IMR-90 (cell line): ENCODE data around the gene PRC1. TPM values are rescaled to one million over a fixed set of nuclear protein-coding genes. Genes with fewer than 3 reads are reported as not detected.

Experiments
- ATAC-seq: fragments of 200-7000 bp; cut with Tn5 transposase; 2 replicates; pipeline ENCODE4 v1.9.1; 2020; ENCODE audit warnings: low read depth, mild to moderate bottlenecking, moderate library complexity
- BruUV-seq: library from RNA; stranded (reverse); fragments of 400-500 nt; replicated peaks from 2 replicates; lab custom pipeline; 2021; lab: Mats Ljungman, UMichigan
- CTCF ChIA-PET: fragments of 300-600 bp; formaldehyde crosslinking; extraction: SDS; loops from one replicate; lab custom pipeline; 2021; ENCODE audit warnings: antibody characterized with exemption; lab: Yijun Ruan, JAX
- POLR2A ChIA-PET: fragments of 300-600 bp; sonication (Branson Sonifier 250); formaldehyde crosslinking; loops from one replicate; lab custom pipeline; 2022; ENCODE audit warnings: antibody characterized with exemption; ENCODE audit not compliant: unreplicated experiment; lab: Charles Lee
- DNase-seq: peaks from one replicate; pipeline ENCODE4 v3.0.0; 2013
- H2AFZ ChIP-seq: replicated peaks from 2 replicates; pipeline ENCODE3; 2013; ENCODE audit warnings: low read length, mild to moderate bottlenecking; ENCODE audit not compliant: poor library complexity
- H2AK5ac ChIP-seq: 2 replicates; pipeline ENCODE4 v1.6.1; 2013; ENCODE audit warnings: low read depth, low read length, inconsistent platforms
- H2AK9ac ChIP-seq: replicated peaks from 2 replicates; pipeline ENCODE3; 2013; ENCODE audit warnings: mild to moderate bottlenecking, low read depth, low read length, moderate library complexity; ENCODE audit not compliant: poor library complexity
- H2BK120ac ChIP-seq: 2 replicates; pipeline ENCODE4 v1.6.1; 2013; ENCODE audit warnings: low read depth, low read length, inconsistent platforms
- H2BK15ac ChIP-seq: 3 replicates; pipeline ENCODE4 v1.6.1; 2013; ENCODE audit warnings: low read depth, low read length, inconsistent platforms
- H2BK20ac ChIP-seq: 2 replicates; pipeline ENCODE4 v1.6.1; 2013; ENCODE audit warnings: low read depth, mild to moderate bottlenecking, inconsistent platforms, low read length, moderate library complexity
- H2BK5ac ChIP-seq: 2 replicates; pipeline ENCODE4 v1.6.1; 2013; ENCODE audit warnings: mild to moderate bottlenecking, low read depth, low read length, inconsistent platforms; ENCODE audit not compliant: poor library complexity, severe bottlenecking
- H3K14ac ChIP-seq: replicated peaks from 2 replicates; pipeline ENCODE4 v1.6.1; 2013; ENCODE audit warnings: low read depth, low read length, inconsistent platforms
- H3K18ac ChIP-seq: 2 replicates; pipeline ENCODE4 v1.6.1; 2013; ENCODE audit warnings: low read depth, low read length, control low read depth
- H3K23ac ChIP-seq: 2 replicates; pipeline ENCODE4 v1.6.1; 2013; ENCODE audit warnings: low read depth, low read length, inconsistent platforms
- H3K27ac ChIP-seq: 2 replicates; pipeline ENCODE4 v1.5.1; 2013; ENCODE audit warnings: mild to moderate bottlenecking, control low read depth, low read length; ENCODE audit not compliant: insufficient read depth
- H3K27me3 ChIP-seq: 2 replicates; pipeline ENCODE4 v1.6.1; 2013; ENCODE audit warnings: low read length; ENCODE audit not compliant: control insufficient read depth, insufficient read depth
- H3K36me3 ChIP-seq: 2 replicates; pipeline ENCODE4 v1.6.1; 2013; ENCODE audit warnings: low read length, mixed read lengths; ENCODE audit not compliant: control insufficient read depth, insufficient read depth
- H3K4ac ChIP-seq: 2 replicates; pipeline ENCODE4 v1.6.1; 2013; ENCODE audit warnings: low read depth, low read length, inconsistent platforms
- H3K4me1 ChIP-seq: 2 replicates; pipeline ENCODE4 v1.6.1; 2013; ENCODE audit warnings: low read length, mixed read lengths; ENCODE audit not compliant: control insufficient read depth, insufficient read depth
- H3K4me2 ChIP-seq: 2 replicates; pipeline ENCODE4 v1.6.1; 2013; ENCODE audit warnings: low read depth, mild to moderate bottlenecking, control low read depth, low read length, moderate library complexity
- H3K4me3 ChIP-seq: 2 replicates; pipeline ENCODE4 v1.5.1; 2013; ENCODE audit warnings: low read depth, mild to moderate bottlenecking, control low read depth, low read length, moderate library complexity; ENCODE audit not compliant: insufficient read depth
- H3K56ac ChIP-seq: 2 replicates; pipeline ENCODE4 v1.6.1; 2013; ENCODE audit warnings: low read length, inconsistent platforms; ENCODE audit not compliant: insufficient read depth; ENCODE audit errors: extremely low read depth
- H3K79me1 ChIP-seq, 2 experiments: 2 replicates each; pipeline ENCODE4 v1.6.1; 2013; ENCODE audit warnings: low read length in 2 of 2, inconsistent platforms in 1 of 2, low read depth in 1 of 2
- H3K9ac ChIP-seq: 2 replicates; pipeline ENCODE4 v1.6.1; 2013; ENCODE audit warnings: low read depth, low read length, control low read depth
- H3K9me1 ChIP-seq: 2 replicates; pipeline ENCODE4 v1.6.1; 2013; ENCODE audit warnings: low read length, inconsistent platforms; ENCODE audit not compliant: insufficient read depth
- H3K9me3 ChIP-seq: 2 replicates; pipeline ENCODE4 v1.6.1; 2013; ENCODE audit warnings: low read length; ENCODE audit not compliant: control insufficient read depth, insufficient read depth
- H4K20me1 ChIP-seq: 2 replicates; pipeline ENCODE4 v1.6.1; 2013; ENCODE audit warnings: low read length, inconsistent platforms; ENCODE audit not compliant: insufficient read depth
- H4K5ac ChIP-seq: 2 replicates; pipeline ENCODE4 v1.6.1; 2013; ENCODE audit warnings: mild to moderate bottlenecking, low read depth, low read length, control low read depth
- H4K8ac ChIP-seq, 2 experiments: 2 replicates each; pipeline ENCODE4 v1.6.1; 2013; ENCODE audit warnings: low read depth in 2 of 2, low read length in 2 of 2, control low read depth in 1 of 2, inconsistent platforms in 1 of 2
- H4K91ac ChIP-seq: 2 replicates; pipeline ENCODE4 v1.6.1; 2013; ENCODE audit warnings: low read depth, low read length, inconsistent platforms; ENCODE audit not compliant: insufficient read depth
- CEBPB ChIP-seq: IDR thresholded peaks from 2 replicates; pipeline ENCODE4 v1.6.1; 2012; ENCODE audit warnings: low read depth, low read length, improper control_type of control experiment
- CHD1 ChIP-seq: IDR thresholded peaks from 2 replicates; pipeline ENCODE4 v1.6.1; 2012; ENCODE audit warnings: low read depth, low read length, improper control_type of control experiment
- MAZ ChIP-seq: IDR thresholded peaks from 2 replicates; pipeline ENCODE4 v1.6.1; 2012; ENCODE audit warnings: low read depth, mild to moderate bottlenecking, low read length, improper control_type of control experiment, moderate library complexity, borderline replicate concordance
- MXI1 ChIP-seq: IDR thresholded peaks from 2 replicates; pipeline ENCODE4 v1.6.1; 2012; ENCODE audit warnings: low read depth, mild to moderate bottlenecking, low read length, moderate library complexity, borderline replicate concordance
- NFE2L2 ChIP-seq: fragments of 150-350 bp; IDR thresholded peaks from 2 replicates; pipeline ENCODE4 v1.6.1; 2016; ENCODE audit warnings: low read depth, mild to moderate bottlenecking, low read length
- RAD21 ChIP-seq: IDR thresholded peaks from 2 replicates; pipeline ENCODE4 v1.6.1; 2012; ENCODE audit warnings: low read length, improper control_type of control experiment
- SMC3 ChIP-seq: fragments of 150-350 bp; IDR thresholded peaks from 2 replicates; pipeline ENCODE4 v1.6.1; 2016; ENCODE audit warnings: low read depth, mild to moderate bottlenecking, antibody characterized with exemption, low read length, moderate library complexity
- WGBS, 2 experiments: methylation state at CpG; one replicate each; pipeline versions ENCODE4 v1.1.5 to v1.1.7; 2013; ENCODE audit warnings: missing lambda C conversion rate in 2 of 2; ENCODE audit not compliant: insufficient read length in 1 of 2; ENCODE audit errors: extremely low coverage in 2 of 2; 5-methylcytosine and 5-hydroxymethylcytosine counted together
- dilution Hi-C: fragments of 300-500 bp; cut with HindIII; formaldehyde crosslinking; loops from one replicate; pipeline ENCODE4 v1.14.3; 2018; ENCODE audit warnings: low sequenced_read_pairs; ENCODE audit not compliant: unreplicated experiment
- in situ Hi-C: fragments of 300-500 bp; cut with MboI; formaldehyde crosslinking; loops from 3 replicates; pipeline ENCODE4 v1.14.3; 2019; ENCODE audit warnings: low sequenced_read_pairs, inconsistent platforms, mixed read lengths
- intact Hi-C: fragments of 100-400 bp; cut with micrococcal nuclease; formaldehyde crosslinking; loops from 2 replicates; pipeline ENCODE4 v1.10.0; 2022
- polyA plus RNA-seq, 3 experiments: library from polyadenylated mRNA; depleted of rRNA; stranded (reverse); fragments of >200 nt; gene quantifications; 2 replicates each; pipeline ENCODE4 v1.2.3, GENCODE V29; 2012; ENCODE audit warnings: low replicate concordance in 1 of 3
- total RNA-seq: library from RNA; depleted of rRNA; stranded (reverse); fragments of >200 nt; gene quantifications from 2 replicates; pipeline ENCODE4 v1.2.3, GENCODE V29; 2012

The PRC1 gene
- total and polyA plus RNA-seq, 2 of the 4 experiments (the other 2 are of a cell fraction), result 131 to 148 TPM

DNA sequence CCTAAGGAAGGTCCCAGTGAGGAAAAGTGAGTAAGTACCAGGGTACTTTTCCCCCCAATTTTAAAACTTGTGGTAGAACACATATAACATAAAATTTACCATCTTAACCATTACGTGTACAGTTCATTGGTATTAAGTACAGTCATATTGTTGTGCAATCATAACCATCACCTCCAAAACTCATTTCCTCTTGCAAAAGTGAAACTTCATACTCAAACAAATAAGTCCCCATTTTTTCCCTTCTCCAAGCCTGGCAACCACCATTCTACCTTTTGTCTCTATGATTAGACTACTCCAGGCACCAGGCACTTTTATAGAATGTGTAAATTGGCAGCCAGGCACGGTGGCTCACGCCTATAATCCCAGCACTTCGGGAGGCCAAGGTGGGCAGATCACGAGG, 12.2 kb downstream of the PRC1 start:
- Histone ChIP-seq H3K56ac (no peak overlapping the region), H2AK9ac (no peak overlapping the region), H4K5ac (peak overlapping the region; percentile 72), H2BK20ac (no peak overlapping the region), H3K27me3 (no peaks in the 10 kb centered on the region), H3K36me3 (peaks cover 14% of the 10 kb centered on the region), H3K4me2 (peak overlapping the region; percentile 67; the same call in 1 of the 2 replicates), H3K27ac (peak overlapping the region; percentile 42; the same call in 1 of the 2 replicates), H3K79me1 (peaks cover 41 to 57% of the 10 kb centered on the region in 2 experiments), H3K9ac (no peak overlapping the region), H3K4me1 (peaks cover 5% of the 10 kb centered on the region), H2BK120ac (no peak overlapping the region), H2AK5ac (no peak overlapping the region), H3K9me3 (no peaks in the 10 kb centered on the region), H2BK5ac (peak overlapping the region; percentile 51), H2BK15ac (no peak overlapping the region), H3K4ac (no peak overlapping the region; the same call in 1 of the 2 replicates), H3K14ac (no peak overlapping the region), H4K91ac (no peak overlapping the region), H3K9me1 (no peaks in the 10 kb centered on the region; the same call in 1 of the 2 replicates), H4K8ac (peak overlapping the region in 1 of 2 experiments; percentile 53; a peak in 3 of 4 replicates), H3K18ac (peak overlapping the region; percentile 72; the same call in 1 of the 2 replicates), H3K23ac (no peak overlapping the region), H4K20me1 (no peaks in the 10 kb centered on the region), H2AFZ (no peak overlapping the region), H3K4me3 (no peak overlapping the region)
- intact Hi-C loops, result no loop called here
- POLR2A ChIA-PET, result interaction anchor here (0.7 kb wide), 1 partner anchor 43 kb away, joined by 4 read pairs; no protein-coding TSS in a partner anchor
- 100% methylated on average over 4 of the region's 5 CpGs; no CpG with 5 or more reads in 1 of the 2 experiments for WGBS, 2 experiments
- no TSS peak for BruUV-seq
- in situ Hi-C loops, result loop anchor here (25.0 kb wide), 2 partner anchors 1830 to 2005 kb away; no protein-coding TSS in a partner anchor
- TF ChIP-seq MAZ (no peak), CEBPB (peak; percentile 97), NFE2L2 (no peak), SMC3 (no peak), MXI1 (no peak), RAD21 (no peak), CHD1 (no peak)
- dilution Hi-C loops, result no loop called here
- CTCF ChIA-PET, result no interaction called here
- DNase-seq (peak; percentile 71), ATAC-seq (no peak)
